HepG2 (cell line): Measurements from ENCODE around the gene SPDYE5. TPM values are rescaled to one million over a fixed set of nuclear protein-coding genes. Genes with fewer than 3 reads are reported as not detected.

Source experiments
- ATAC-seq: fragments of 200-7000 bp; cut with Tn5 transposase; 3 replicates; pipeline ENCODE4 v1.9.1; 2020; ENCODE audit warnings: mild to moderate bottlenecking, moderate library complexity
- BruUV-seq: library from RNA; stranded (reverse); fragments of 400-500 nt; replicated peaks from 2 replicates; lab custom pipeline; 2021; lab: Mats Ljungman, UMichigan
- CTCF ChIA-PET: fragments of 300-600 bp; formaldehyde crosslinking; extraction: SDS; loops from one replicate; lab custom pipeline; 2021; ENCODE audit warnings: low total read pairs, inconsistent platforms, low intra/inter-chr PET ratio; lab: Yijun Ruan, JAX
- POLR2A ChIA-PET: fragments of 350-600 bp; sonication (Branson Sonifier 250); formaldehyde crosslinking; loops from one replicate; lab custom pipeline; 2020; ENCODE audit warnings: antibody characterized with exemption, inconsistent platforms; lab: Yijun Ruan, JAX
- DNase-seq: peaks from one replicate; pipeline ENCODE4 v3.0.0-alpha.2; 2015; ENCODE audit warnings: low spot score
- FAIRE-seq: peaks from 3 replicates; lab custom pipeline; 2011; peaks lifted over from hg19 to GRCh38; lab: Jason Lieb, UNC
- H2AFZ ChIP-seq: one replicate; pipeline ENCODE4 v1.6.1; 2011; ENCODE audit warnings: low read length, inconsistent platforms
- H3K27ac ChIP-seq: fragments of 300-600 bp; 3 replicates; pipeline ENCODE4 v1.8.0; 2011; ENCODE audit warnings: mixed run types, mild to moderate bottlenecking, mixed read lengths, low read length, inconsistent platforms; ENCODE audit not compliant: insufficient read depth; ENCODE audit errors: extremely low read length
- H3K27me3 ChIP-seq, 2 experiments: fragments of 200-600 bp in 1 of 2; 2 replicates in 1 of 2; 3 replicates in 1 of 2; pipeline versions ENCODE4 v1.6.0 to v1.8.0; 2011; ENCODE audit warnings: low read length in 2 of 2, mild to moderate bottlenecking in 2 of 2, moderate library complexity in 2 of 2, inconsistent platforms in 1 of 2; ENCODE audit not compliant: insufficient read depth in 2 of 2, control insufficient read depth in 1 of 2
- H3K36me3 ChIP-seq, 2 experiments: fragments of 200-600 bp in 1 of 2; replicated peaks in 1 of 2; 2 replicates in 1 of 2; 3 replicates in 1 of 2; pipeline versions ENCODE4 v1.5.1 to v1.8.0; 2011; ENCODE audit warnings: low read length in 2 of 2, inconsistent platforms in 1 of 2; ENCODE audit not compliant: insufficient read depth in 2 of 2, control insufficient read depth in 1 of 2
- H3K4me1 ChIP-seq: 2 replicates; pipeline ENCODE4 v1.5.1; 2012; ENCODE audit warnings: low read length, inconsistent platforms; ENCODE audit not compliant: insufficient read depth
- H3K4me2 ChIP-seq: 2 replicates; pipeline ENCODE4 v1.6.0; 2011; ENCODE audit warnings: low read depth, low read length, inconsistent platforms
- H3K4me3 ChIP-seq, 3 experiments: fragments of 200-600 bp in 1 of 3; sonication (generic), shearing (Covaris generic) in 1 of 3; replicated peaks in 1 of 3; 2 replicates each; pipeline ENCODE4 v1.5.1; 2011 to 2016; ENCODE audit warnings: low read length in 3 of 3, inconsistent platforms in 2 of 3, low read depth in 2 of 3, mild to moderate bottlenecking in 2 of 3, control low read depth in 1 of 3, mixed read lengths in 1 of 3; ENCODE audit not compliant: insufficient read depth in 1 of 3
- H3K79me2 ChIP-seq: one replicate; pipeline ENCODE4 v1.6.1; 2011; ENCODE audit warnings: low read length, inconsistent platforms; ENCODE audit not compliant: insufficient read depth
- H3K9ac ChIP-seq: 2 replicates; pipeline ENCODE4 v1.6.0; 2011; ENCODE audit warnings: mild to moderate bottlenecking, low read depth, low read length, inconsistent platforms; ENCODE audit not compliant: insufficient read depth
- H3K9me3 ChIP-seq: 2 replicates; pipeline ENCODE4 v1.5.1; 2012; ENCODE audit warnings: mild to moderate bottlenecking, low read length
- H4K20me1 ChIP-seq: 2 replicates; pipeline ENCODE4 v1.6.0; 2011; ENCODE audit warnings: inconsistent platforms, mild to moderate bottlenecking, low read length, moderate library complexity; ENCODE audit not compliant: insufficient read depth
- BATF2 ChIP-seq: sonication (generic); formaldehyde crosslinking; IDR thresholded peaks from 2 replicates; pipeline ENCODE4 v1.8.0; 2022; ENCODE audit warnings: mild to moderate bottlenecking, missing genetic modification reagents, moderate library complexity
- ISL2 ChIP-seq: sonication (generic); formaldehyde crosslinking; IDR thresholded peaks from 2 replicates; pipeline ENCODE4 v1.5.0; 2020; ENCODE audit warnings: missing genetic modification reagents
- NPAS2 ChIP-seq: sonication (generic); formaldehyde crosslinking; IDR thresholded peaks from 2 replicates; pipeline ENCODE4 v1.8.0; 2022; ENCODE audit warnings: mild to moderate bottlenecking, missing genetic modification reagents, borderline replicate concordance
- POLR2A ChIP-seq, 2 experiments: IDR thresholded peaks; 2 replicates each; pipeline ENCODE4 v1.6.1; 2011; ENCODE audit warnings: low read depth in 2 of 2, low read length in 2 of 2, mild to moderate bottlenecking in 1 of 2, moderate library complexity in 1 of 2; ENCODE audit not compliant: insufficient read depth in 1 of 2
- RORA ChIP-seq: sonication (generic); formaldehyde crosslinking; IDR thresholded peaks from 2 replicates; pipeline ENCODE4 v1.5.0; 2020; ENCODE audit warnings: mild to moderate bottlenecking, missing genetic modification reagents, moderate library complexity
- SETDB1 ChIP-seq: sonication (generic); formaldehyde crosslinking; IDR thresholded peaks from 2 replicates; pipeline ENCODE4 v1.5.1; 2020; ENCODE audit warnings: missing genetic modification reagents, mild to moderate bottlenecking, borderline replicate concordance
- SIX4 ChIP-seq: sonication (generic); formaldehyde crosslinking; IDR thresholded peaks from 2 replicates; pipeline ENCODE4 v1.4.0; 2020; ENCODE audit warnings: missing genetic modification reagents
- SSRP1 ChIP-seq: IDR thresholded peaks from 2 replicates; pipeline ENCODE4 v1.6.1; 2016; ENCODE audit warnings: control low read depth
- TEAD2 ChIP-seq: sonication (generic); formaldehyde crosslinking; IDR thresholded peaks from 2 replicates; pipeline ENCODE4 v1.9.0; 2021; ENCODE audit warnings: missing genetic modification reagents
- XBP1 ChIP-seq: sonication (generic); formaldehyde crosslinking; IDR thresholded peaks from 2 replicates; pipeline ENCODE4 v1.5.0; 2020; ENCODE audit warnings: missing genetic modification reagents
- ZBTB26 ChIP-seq: IDR thresholded peaks from 2 replicates; pipeline ENCODE4 v1.6.1; 2016; ENCODE audit warnings: missing compliant biosample characterization, missing genetic modification reagents, borderline replicate concordance
- ZBTB37 ChIP-seq: sonication (generic); formaldehyde crosslinking; IDR thresholded peaks from 2 replicates; pipeline ENCODE4 v1.4.0; 2020; ENCODE audit warnings: mild to moderate bottlenecking, missing genetic modification reagents
- ZNF101 ChIP-seq: sonication (generic); formaldehyde crosslinking; IDR thresholded peaks from 2 replicates; pipeline ENCODE4 v1.4.0; 2020; ENCODE audit warnings: mild to moderate bottlenecking, low read depth, missing genetic modification reagents, borderline replicate concordance
- ZNF275 ChIP-seq: sonication (generic); formaldehyde crosslinking; IDR thresholded peaks from 2 replicates; pipeline ENCODE4 v1.8.0; 2022; ENCODE audit warnings: missing genetic modification reagents, mild to moderate bottlenecking, inconsistent platforms, borderline replicate concordance
- ZNF296 ChIP-seq: sonication (generic); formaldehyde crosslinking; conservative IDR thresholded peaks from 2 replicates; pipeline ENCODE4 v1.5.0; 2020; ENCODE audit warnings: mild to moderate bottlenecking, missing genetic modification reagents
- ZNF44 ChIP-seq: sonication (generic); formaldehyde crosslinking; IDR thresholded peaks from 2 replicates; pipeline ENCODE4 v1.5.1; 2020; ENCODE audit warnings: mild to moderate bottlenecking, missing genetic modification reagents
- ZNF510 ChIP-seq: sonication (generic); formaldehyde crosslinking; IDR thresholded peaks from 2 replicates; pipeline ENCODE4 v1.4.0; 2020; ENCODE audit warnings: low read depth, mild to moderate bottlenecking, missing genetic modification reagents
- ZNF766 ChIP-seq: sonication (generic); formaldehyde crosslinking; IDR thresholded peaks from 2 replicates; pipeline ENCODE4 v1.5.0; 2020; ENCODE audit warnings: missing genetic modification reagents, borderline replicate concordance
- WGBS: methylation state at CpG from one replicate; pipeline ENCODE4 v1.1.6; 2017; ENCODE audit warnings: low lambda C conversion rate; 5-methylcytosine and 5-hydroxymethylcytosine counted together
- in situ Hi-C: cut with HindIII; loops from 2 replicates; pipeline ENCODE4 v1.10.0; 2017; ENCODE audit warnings: low pct_unique_long_range_greater_than_20kb; ENCODE audit not compliant: extremely low pct_ligation_motif_present
- intact Hi-C: fragments of 100-400 bp; cut with micrococcal nuclease; formaldehyde crosslinking; loops from one replicate; pipeline ENCODE4 v1.10.0; 2022; ENCODE audit not compliant: unreplicated experiment
- polyA plus RNA-seq, 8 experiments: library from polyadenylated mRNA; depleted of rRNA in 3 of 8; stranded (reverse) in 7 of 8; unstranded in 1 of 8; fragments of >200 nt; fragmentation: Illumina TruSeq in 4 of 8; extraction: Trizol in 4 of 8; gene quantifications; 2 replicates each; pipeline versions ENCODE4 v1.2.1 to v1.2.3, GENCODE V29; 2011 to 2016; ENCODE audit warnings: low read depth in 4 of 8, missing spikeins in 1 of 8, mixed read lengths in 1 of 8; ENCODE audit not compliant: insufficient read depth in 1 of 8
- total RNA-seq, 5 experiments: library from RNA; depleted of rRNA; stranded (reverse); fragments of >200 nt; fragmentation: Illumina TruSeq; extraction: Trizol; gene quantifications; 2 replicates each; pipeline ENCODE4 v1.2.3, GENCODE V29; 2016; ENCODE audit warnings: low read depth in 1 of 5

The SPDYE5 gene
- total and polyA plus RNA-seq, 2 of the 13 experiments (the other 11 are each of a cell fraction or from before 2014, with no cell fraction given), result not detected

GRCh38 chr7:75536491-75536890 is 44.4 kb downstream of the SPDYE5 start:
- Histone ChIP-seq H3K4me2 (no peak overlapping the region), H3K4me3 (no peak overlapping the region), H3K27me3 (no peaks in the 10 kb centered on the region), H2AFZ (no peak overlapping the region), H3K9me3 (no peaks in the 10 kb centered on the region), H3K36me3 (no peaks in the 10 kb centered on the region; a peak in 3 of 5 replicates), H3K9ac (no peak overlapping the region), H3K27ac (no peak overlapping the region), H4K20me1 (no peaks in the 10 kb centered on the region), H3K79me2 (no peaks in the 10 kb centered on the region), H3K4me1 (peaks cover 2% of the 10 kb centered on the region)
- ChIA-PET POLR2A (no interaction called here), CTCF (no interaction called here)
- FAIRE-seq (no peak), ATAC-seq (no peak), DNase-seq (no peak)
- intact Hi-C loops, result no loop called here
- 95% methylated on average over 4 of the region's 4 CpGs for WGBS
- in situ Hi-C loops, result no loop called here
- no TSS peak for BruUV-seq
- TF ChIP-seq SSRP1 (CRISPR knock-in tag) (no peak), BATF2 (CRISPR knock-in tag) (no peak), XBP1 (CRISPR knock-in tag) (no peak), ZNF766 (no peak), ZNF44 (CRISPR knock-in tag) (no peak), SIX4 (no peak), ZNF101 (CRISPR knock-in tag) (no peak), TEAD2 (no peak), ZNF296 (no peak), NPAS2 (CRISPR knock-in tag) (no peak), ISL2 (CRISPR knock-in tag) (no peak), ZNF275 (no peak), SETDB1 (CRISPR knock-in tag) (no peak), ZBTB37 (no peak), ZNF510 (CRISPR knock-in tag) (no peak), RORA (no peak), POLR2A (IDR thresholded peaks at IDR 0.05; ENCODE audit: insufficient read depth in 1 of 2, low read depth in 2 of 2, low read length in 2 of 2) (no peak), ZBTB26 (CRISPR knock-in tag) (no peak)
